Right atrium auricular region (tissue), 2 donors: ENCODE results near the gene IGF2. TPM values are rescaled to one million over a fixed set of nuclear protein-coding genes. Genes with fewer than 3 reads are reported as not detected.

Source experiments
- DNase-seq: peaks from one replicate; pipeline ENCODE4 v3.0.0-alpha.2; 2019; ENCODE audit warnings: low spot score
- H3K27ac ChIP-seq, 2 donors: fragments of 200-600 bp; sonication (generic); 1 replicate in 1 of 2; 2 replicates in 1 of 2; pipeline ENCODE4 v1.5.1; 2016 to 2019
- H3K27me3 ChIP-seq, 2 donors: fragments of 200-600 bp; sonication (generic); one replicate each; pipeline versions ENCODE4 v1.5.1 to v1.6.0; 2017 to 2019
- H3K36me3 ChIP-seq: fragments of 200-600 bp; sonication (generic); one replicate; pipeline ENCODE4 v1.5.1; 2016
- H3K4me1 ChIP-seq, 2 donors: fragments of 200-600 bp; sonication (generic); one replicate each; pipeline versions ENCODE4 v1.5.1 to v1.6.0; 2017 to 2019
- H3K4me3 ChIP-seq, 2 donors: fragments of 200-600 bp; sonication (generic); 1 replicate in 1 of 2; 2 replicates in 1 of 2; pipeline ENCODE4 v1.5.1; 2017 to 2019; ENCODE audit warnings: mild to moderate bottlenecking in 1 of 2, moderate library complexity in 1 of 2
- H3K9me3 ChIP-seq, 2 donors: fragments of 200-600 bp; sonication (generic); one replicate each; pipeline ENCODE4 v1.5.1; 2019
- CTCF ChIP-seq, 2 donors: fragments of 200-600 bp; sonication (generic); IDR thresholded peaks; one replicate each; pipeline ENCODE4 v1.5.1; 2019; ENCODE audit warnings: antibody characterized with exemption in 2 of 2
- total RNA-seq, 2 donors: library from RNA; depleted of rRNA; stranded (reverse); fragments of >200 nt; gene quantifications; one replicate each; pipeline ENCODE4 v1.1.0, GENCODE V29; 2016

IGF2 gene
- total RNA-seq, 2 donors from 2014 or later = 43.2 to 61.9 TPM

DNA sequence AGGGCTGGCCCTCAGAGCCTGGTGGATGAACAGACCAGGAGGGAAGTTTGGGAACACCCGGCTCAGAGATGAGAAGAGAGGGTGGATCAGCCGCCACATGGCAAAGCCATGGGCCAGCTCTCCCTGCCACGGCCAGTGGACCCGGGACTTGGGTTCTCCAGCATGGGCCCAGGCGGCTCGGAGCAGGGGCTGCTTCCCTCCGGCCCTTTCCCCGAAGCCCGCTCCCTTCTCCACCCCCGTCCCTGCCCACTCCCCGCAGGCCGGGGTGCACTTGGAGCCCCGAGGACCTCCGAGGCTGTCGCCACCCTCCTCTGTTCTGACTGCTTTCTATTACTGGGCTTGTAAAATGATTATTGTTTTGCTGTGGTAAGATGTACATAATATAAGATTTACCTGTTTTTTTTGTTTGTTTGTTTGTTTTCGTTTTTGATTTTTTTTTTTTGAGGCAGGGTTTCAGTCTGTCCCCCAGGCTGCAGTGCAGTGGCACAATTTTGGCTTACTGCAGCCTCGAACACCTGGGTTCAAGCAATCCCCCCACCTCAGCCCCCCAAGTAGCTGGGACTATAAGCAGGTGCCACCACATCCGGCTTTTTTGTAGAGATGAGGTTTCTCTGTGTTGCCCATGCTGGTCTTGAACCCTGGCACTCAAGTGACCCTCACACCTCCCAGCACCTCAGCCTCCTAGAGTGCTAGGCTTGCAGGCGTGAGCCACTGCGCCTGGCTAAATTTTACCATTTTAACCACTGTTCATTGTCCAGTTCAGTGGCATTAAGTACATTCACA is 43.7 kb upstream of the IGF2 start:
- no peak for DNase-seq
- Histone ChIP-seq H3K27ac (no peak overlapping the region), H3K4me3 (no peak overlapping the region), H3K4me1 (no peaks in the 10 kb centered on the region), H3K9me3 (no peaks in the 10 kb centered on the region), H3K36me3 (no peaks in the 10 kb centered on the region), H3K27me3 (no peaks in the 10 kb centered on the region)
- no peak for TF ChIP-seq CTCF (IDR thresholded peaks at IDR 0.05)

- H3K27ac ChIP-seq = no peak overlapping the region
- no peak for DNase-seq
- H3K9me3 ChIP-seq = no peaks in the 10 kb centered on the region
- no peaks in the 10 kb centered on the region for H3K27me3 ChIP-seq
- no peaks in the 10 kb centered on the region for H3K36me3 ChIP-seq
- no peak for TF ChIP-seq CTCF (IDR thresholded peaks at IDR 0.05)
- H3K4me1 ChIP-seq = no peaks in the 10 kb centered on the region
- H3K4me3 ChIP-seq = no peak overlapping the region
These were observed 42.9 kb upstream of the IGF2 start for GRCh38 chr11:2182075-2182474.

- H3K4me3 ChIP-seq = no peak overlapping the region
- DNase-seq = no peak
- H3K27me3 ChIP-seq = no peaks in the 10 kb centered on the region
- H3K4me1 ChIP-seq = no peaks in the 10 kb centered on the region
- H3K27ac ChIP-seq = no peak overlapping the region
- no peaks in the 10 kb centered on the region for H3K9me3 ChIP-seq
- TF ChIP-seq CTCF (IDR thresholded peaks at IDR 0.05) = no peak
- H3K36me3 ChIP-seq = no peaks in the 10 kb centered on the region
These were observed 41.7 kb upstream of the IGF2 start for GRCh38 chr11:2180789-2181370.

GRCh38 chr11:2180347-2180746 is 41.2 kb upstream of the IGF2 start:
- H3K36me3 ChIP-seq = no peaks in the 10 kb centered on the region
- H3K27ac ChIP-seq = no peak overlapping the region
- no peaks in the 10 kb centered on the region for H3K4me1 ChIP-seq
- H3K27me3 ChIP-seq = no peaks in the 10 kb centered on the region
- no peak for DNase-seq
- no peak overlapping the region for H3K4me3 ChIP-seq
- no peak for TF ChIP-seq CTCF (IDR thresholded peaks at IDR 0.05)
- H3K9me3 ChIP-seq = no peaks in the 10 kb centered on the region

GRCh38 chr11:2179516-2179915 is 40.3 kb upstream of the IGF2 start:
- H3K9me3 ChIP-seq = no peaks in the 10 kb centered on the region
- H3K36me3 ChIP-seq = no peaks in the 10 kb centered on the region
- no peaks in the 10 kb centered on the region for H3K27me3 ChIP-seq

More at GRCh38 chr11:2179516-2179915, 40.3 kb upstream of the IGF2 start:
- no peak overlapping the region for H3K27ac ChIP-seq
- no peak for TF ChIP-seq CTCF (IDR thresholded peaks at IDR 0.05)
- no peak for DNase-seq
- no peak overlapping the region for H3K4me3 ChIP-seq
- no peaks in the 10 kb centered on the region for H3K4me1 ChIP-seq
